ENCODE measurements around the gene CTDSP2.

Gene CTDSP2

DNA sequence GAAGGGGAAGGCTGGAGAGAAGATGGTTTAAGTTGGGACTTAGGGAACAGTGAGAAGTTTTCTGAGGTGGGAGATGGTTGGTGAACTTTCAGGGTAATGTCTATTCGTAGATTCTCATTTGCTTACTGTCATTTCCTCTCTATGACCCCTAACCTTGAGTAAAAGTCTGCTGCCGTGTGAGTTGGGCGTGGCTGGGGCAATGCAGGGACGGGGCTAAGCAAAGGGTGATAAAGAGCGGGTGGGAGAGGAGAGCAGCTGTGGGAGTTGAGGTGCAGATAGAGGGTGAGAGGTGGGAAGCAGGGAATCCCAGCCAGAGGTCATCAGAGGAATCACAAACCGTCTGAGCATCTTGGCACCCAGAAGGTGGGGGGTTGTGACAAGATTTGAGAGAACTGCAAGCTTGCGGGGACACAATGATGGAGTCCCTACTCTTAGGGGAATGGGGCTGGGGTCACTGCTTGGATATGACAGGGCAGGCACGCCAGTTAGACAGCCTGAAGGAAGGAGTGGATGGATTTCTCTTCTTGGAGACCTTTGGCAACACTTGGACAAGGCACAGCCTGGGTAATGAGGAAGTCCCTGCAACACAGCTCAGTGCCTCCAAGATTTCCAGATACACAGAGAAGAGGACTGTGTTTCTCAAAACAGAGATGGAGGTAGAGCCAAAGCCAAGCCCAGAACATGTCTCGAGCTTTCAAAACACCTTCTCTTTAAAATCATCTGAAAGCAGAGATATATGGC is 45.9 kb upstream of the CTDSP2 start:
- DNase-seq (ENCODE audit: low read depth) = no peak
- no peak overlapping the region for H3K4me3 ChIP-seq (ENCODE audit: control insufficient read depth, low read depth, low read length)
- TF ChIP-seq, protein P1, sequence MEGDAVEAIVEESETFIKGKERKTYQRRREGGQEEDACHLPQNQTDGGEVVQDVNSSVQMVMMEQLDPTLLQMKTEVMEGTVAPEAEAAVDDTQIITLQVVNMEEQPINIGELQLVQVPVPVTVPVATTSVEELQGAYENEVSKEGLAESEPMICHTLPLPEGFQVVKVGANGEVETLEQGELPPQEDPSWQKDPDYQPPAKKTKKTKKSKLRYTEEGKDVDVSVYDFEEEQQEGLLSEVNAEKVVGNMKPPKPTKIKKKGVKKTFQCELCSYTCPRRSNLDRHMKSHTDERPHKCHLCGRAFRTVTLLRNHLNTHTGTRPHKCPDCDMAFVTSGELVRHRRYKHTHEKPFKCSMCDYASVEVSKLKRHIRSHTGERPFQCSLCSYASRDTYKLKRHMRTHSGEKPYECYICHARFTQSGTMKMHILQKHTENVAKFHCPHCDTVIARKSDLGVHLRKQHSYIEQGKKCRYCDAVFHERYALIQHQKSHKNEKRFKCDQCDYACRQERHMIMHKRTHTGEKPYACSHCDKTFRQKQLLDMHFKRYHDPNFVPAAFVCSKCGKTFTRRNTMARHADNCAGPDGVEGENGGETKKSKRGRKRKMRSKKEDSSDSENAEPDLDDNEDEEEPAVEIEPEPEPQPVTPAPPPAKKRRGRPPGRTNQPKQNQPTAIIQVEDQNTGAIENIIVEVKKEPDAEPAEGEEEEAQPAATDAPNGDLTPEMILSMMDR (IDR thresholded peaks at IDR 0.05; ENCODE audit: control insufficient read depth, insufficient read depth, low read depth, low read length, missing control alignments) = no peak

DNA sequence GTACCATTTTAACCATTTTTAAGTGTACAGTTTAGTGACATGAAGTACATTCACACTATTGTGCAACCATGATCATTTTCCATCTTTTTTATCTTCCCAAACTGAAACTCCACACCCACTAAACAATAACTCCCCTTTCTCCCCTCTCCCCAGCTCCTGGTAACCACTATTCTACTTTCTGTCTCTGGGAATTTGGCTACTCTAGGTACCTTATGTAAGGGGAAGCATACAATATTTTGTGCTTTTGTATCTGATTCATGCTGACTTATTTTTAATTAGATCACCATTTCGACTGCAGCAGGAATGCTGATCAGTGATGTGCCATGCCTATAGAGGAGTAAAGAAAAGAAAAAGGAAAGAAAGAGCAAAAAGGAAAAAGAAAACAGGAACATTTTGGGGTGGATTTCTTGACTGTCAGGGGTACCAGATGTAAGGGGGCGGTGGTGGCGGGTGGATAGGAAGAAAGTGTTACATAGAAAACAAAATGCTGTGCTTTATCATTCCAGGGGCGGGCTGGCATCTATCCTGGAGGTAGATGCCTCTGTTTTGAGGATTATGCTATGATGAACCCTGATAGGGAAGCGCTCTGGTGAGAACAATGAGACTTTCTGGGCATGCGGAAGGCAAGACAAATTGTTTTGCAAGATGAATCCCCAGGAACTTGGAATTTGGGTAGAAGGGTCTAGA is 45.2 kb upstream of the CTDSP2 start:
- DNase-seq (ENCODE audit: low read depth) = no peak
- no peak overlapping the region for H3K4me3 ChIP-seq (ENCODE audit: control insufficient read depth, low read depth, low read length)
- TF ChIP-seq, protein P1 (IDR thresholded peaks at IDR 0.05; ENCODE audit: control insufficient read depth, insufficient read depth, low read depth, low read length, missing control alignments) = no peak

DNA sequence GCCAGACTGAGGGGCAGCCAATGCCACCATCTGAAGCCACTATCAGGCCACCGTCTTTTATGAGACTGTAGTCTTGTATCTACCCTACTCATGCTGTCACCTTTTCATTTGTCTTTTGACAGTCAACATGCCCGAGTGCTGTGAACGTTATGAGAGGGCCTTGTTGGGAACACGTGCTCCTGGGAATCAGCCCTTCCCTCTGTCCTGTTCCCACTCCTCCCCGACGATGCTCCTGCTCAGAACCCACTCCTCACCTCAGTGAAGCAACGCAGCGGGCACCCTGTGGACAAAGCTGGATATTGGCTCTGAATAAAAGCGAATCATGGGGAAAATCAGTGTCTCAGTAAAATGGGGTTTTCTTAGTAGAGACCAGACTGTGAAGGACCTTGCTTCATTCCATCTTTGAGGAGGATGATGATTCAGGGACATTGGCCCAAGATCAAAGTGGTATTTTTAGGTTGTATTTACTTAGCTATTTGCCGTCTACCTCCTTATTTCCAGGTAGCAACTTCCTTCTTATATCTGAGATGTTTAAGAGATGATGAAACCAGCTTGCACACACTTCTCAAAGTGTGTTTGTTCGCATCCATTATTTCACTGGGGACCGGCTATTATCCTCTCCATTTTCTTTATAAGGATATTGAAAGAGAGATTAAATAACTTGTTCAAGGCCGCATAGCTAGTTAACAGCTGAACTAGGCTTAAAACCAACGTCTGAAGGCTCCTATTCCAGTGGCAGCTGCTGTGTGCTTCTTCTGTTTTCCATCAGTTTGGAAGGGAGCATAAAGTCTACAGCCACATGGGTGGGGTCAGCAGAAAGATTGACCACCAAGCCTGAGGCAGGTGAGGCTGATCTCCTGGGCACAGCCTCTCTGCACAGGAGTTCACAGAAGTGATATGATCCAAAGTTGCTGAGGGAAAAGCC is 43.9 kb upstream of the CTDSP2 start:
- DNase-seq (ENCODE audit: low read depth) = no peak
- no peak overlapping the region for H3K4me3 ChIP-seq (ENCODE audit: control insufficient read depth, low read depth, low read length)
- TF ChIP-seq, protein P1 (IDR thresholded peaks at IDR 0.05; ENCODE audit: control insufficient read depth, insufficient read depth, low read depth, low read length, missing control alignments) = no peak

DNA sequence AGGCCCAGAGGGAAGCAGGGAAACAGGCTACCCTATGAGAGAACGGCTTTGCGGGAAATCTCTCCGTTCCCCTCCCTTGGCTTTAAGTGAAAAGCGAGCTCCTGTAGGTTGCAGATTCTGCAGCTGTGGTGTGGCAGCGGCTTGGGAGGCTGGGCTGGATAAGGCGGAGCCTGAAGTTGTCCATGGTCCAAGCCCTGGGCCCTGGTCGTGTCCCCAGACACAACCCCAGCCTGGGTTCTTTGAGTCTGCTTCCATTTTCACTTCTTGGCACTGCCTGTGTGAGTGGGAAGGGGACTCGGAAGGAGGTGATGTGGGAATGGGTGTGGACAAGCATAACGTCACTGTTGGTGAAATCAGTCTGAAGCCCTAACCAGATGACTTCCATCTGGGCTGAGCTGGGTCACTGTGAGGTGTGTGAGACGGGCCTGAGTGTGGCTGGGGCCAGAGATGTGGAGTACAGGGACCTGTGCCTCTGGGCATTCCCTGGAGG is 43.0 kb upstream of the CTDSP2 start:
- no peak overlapping the region; the same call in 1 of the 2 replicates for H3K4me3 ChIP-seq (ENCODE audit: control insufficient read depth, low read depth, low read length)
- DNase-seq (ENCODE audit: low read depth) = no peak
- TF ChIP-seq, protein P1 (IDR thresholded peaks at IDR 0.05; ENCODE audit: control insufficient read depth, insufficient read depth, low read depth, low read length, missing control alignments) = no peak

DNA sequence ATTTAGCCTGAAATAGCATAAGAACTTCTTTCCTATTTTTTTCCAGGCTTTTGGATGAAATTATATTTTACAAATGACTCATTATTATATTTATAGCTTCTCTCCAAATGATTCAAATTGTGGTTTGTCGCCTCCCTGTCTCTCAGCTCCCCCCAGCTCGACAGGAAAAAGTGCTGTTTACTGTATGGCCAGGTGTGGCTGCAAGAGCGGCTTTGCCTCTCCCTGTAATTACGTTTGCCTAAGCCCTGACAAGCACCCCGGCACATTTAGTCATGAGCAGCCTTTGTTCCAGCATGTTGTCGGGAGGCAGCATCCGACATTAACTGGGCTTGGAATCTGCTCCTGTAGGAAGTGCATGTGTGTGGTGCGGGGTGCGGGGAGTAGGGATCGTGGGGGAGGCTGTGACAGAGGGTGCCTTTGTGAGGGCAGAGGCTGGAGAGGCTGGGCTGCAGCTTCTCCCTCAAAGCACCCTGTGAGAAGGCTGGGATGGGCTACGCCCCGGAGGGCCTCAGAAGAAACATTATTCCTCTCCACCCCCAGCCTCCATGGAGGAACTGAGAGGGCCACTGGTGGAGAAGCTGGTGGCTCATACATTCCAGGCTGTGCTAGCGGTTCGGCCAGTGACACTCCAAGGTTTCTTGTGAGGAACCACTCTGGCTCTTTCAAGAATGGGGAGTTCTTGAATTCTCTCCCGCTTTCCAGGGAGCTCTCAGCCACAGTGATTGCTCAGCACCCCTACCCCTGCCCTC is 42.1 kb upstream of the CTDSP2 start:
- peak overlapping the region; percentile 20 for H3K4me3 ChIP-seq (ENCODE audit: control insufficient read depth, low read depth, low read length)
- TF ChIP-seq, protein P1 (IDR thresholded peaks at IDR 0.05; ENCODE audit: control insufficient read depth, insufficient read depth, low read depth, low read length, missing control alignments) = no peak
- no peak for DNase-seq (ENCODE audit: low read depth)

Measured in AG09309 (cell line).